HG02571 (cell line): ENCODE results near the gene PLEKHG4B.

Experiments used
- ATAC-seq: cut with Tn5 transposase; IDR thresholded peaks from one replicate; pipeline ENCODE4 v1.9.1; 2021; ENCODE audit warnings: mild to moderate bottlenecking, moderate library complexity; ENCODE audit not compliant: unreplicated experiment

PLEKHG4B gene

GRCh38 chr5:167982-168660 is 76.2 kb downstream of the PLEKHG4B start:
- ATAC-seq = no peak

GRCh38 chr5:169071-169727 is 77.2 kb downstream of the PLEKHG4B start:
- no peak for ATAC-seq

GRCh38 chr5:169728-170094 is 77.7 kb downstream of the PLEKHG4B start:
- no peak for ATAC-seq

- no peak for ATAC-seq
These were observed 79.2 kb downstream of the PLEKHG4B start for GRCh38 chr5:170971-171800.

- no peak for ATAC-seq
These were observed 79.9 kb downstream of the PLEKHG4B start for GRCh38 chr5:171801-172331.

- no peak for ATAC-seq
These were observed 80.5 kb downstream of the PLEKHG4B start for GRCh38 chr5:172421-172820.

- no peak for ATAC-seq
These were observed 80.9 kb downstream of the PLEKHG4B start for GRCh38 chr5:172841-173251.

GRCh38 chr5:173392-174290 is 81.7 kb downstream of the PLEKHG4B start:
- no peak for ATAC-seq

- no peak for ATAC-seq
These were observed 82.3 kb downstream of the PLEKHG4B start for GRCh38 chr5:174291-174600.

- ATAC-seq = no peak
These were observed 83.0 kb downstream of the PLEKHG4B start for GRCh38 chr5:174876-175465.

- ATAC-seq = no peak
These were observed 84.4 kb downstream of the PLEKHG4B start for GRCh38 chr5:176296-176823.

- ATAC-seq = no peak
These were observed 86.1 kb downstream of the PLEKHG4B start for GRCh38 chr5:178110-178509.

GRCh38 chr5:179401-179800 is 87.4 kb downstream of the PLEKHG4B start:
- ATAC-seq = no peak

- ATAC-seq = no peak
These were observed 88.4 kb downstream of the PLEKHG4B start for GRCh38 chr5:180286-180918.

- no peak for ATAC-seq
These were observed 89.2 kb downstream of the PLEKHG4B start for GRCh38 chr5:181160-181559.

- ATAC-seq = no peak
These were observed 89.6 kb downstream of the PLEKHG4B start for GRCh38 chr5:181566-181965.

GRCh38 chr5:182126-182525 is 90.2 kb downstream of the PLEKHG4B start:
- no peak for ATAC-seq

- no peak for ATAC-seq
These were observed 92.5 kb downstream of the PLEKHG4B start for GRCh38 chr5:184471-184870.
